Coronary artery (tissue), 2 donors: ENCODE data around the gene LRRC28.

Source experiments
- DNase-seq: peaks from one replicate; pipeline ENCODE4 v3.0.0-alpha.2; 2017; ENCODE audit warnings: low spot score
- H3K27ac ChIP-seq, 2 donors: fragments of 200-600 bp; sonication (generic); one replicate each; pipeline ENCODE4 v1.5.1; 2016 to 2019
- H3K4me3 ChIP-seq: fragments of 200-600 bp; sonication (generic); 2 replicates; pipeline ENCODE4 v1.5.1; 2016; ENCODE audit warnings: mild to moderate bottlenecking, moderate library complexity
- CTCF ChIP-seq: fragments of 200-600 bp; sonication (generic); IDR thresholded peaks from one replicate; pipeline ENCODE4 v1.5.1; 2019; ENCODE audit warnings: antibody characterized with exemption

The LRRC28 gene

GRCh38 chr15:99408236-99409096 is 157.2 kb downstream of the LRRC28 start:
- peak; percentile 80 for DNase-seq
- Histone ChIP-seq H3K27ac (peak overlapping the region; percentile 38 to 68), H3K4me3 (peak overlapping the region; percentile 25)
- TF ChIP-seq CTCF: no peak

DNA sequence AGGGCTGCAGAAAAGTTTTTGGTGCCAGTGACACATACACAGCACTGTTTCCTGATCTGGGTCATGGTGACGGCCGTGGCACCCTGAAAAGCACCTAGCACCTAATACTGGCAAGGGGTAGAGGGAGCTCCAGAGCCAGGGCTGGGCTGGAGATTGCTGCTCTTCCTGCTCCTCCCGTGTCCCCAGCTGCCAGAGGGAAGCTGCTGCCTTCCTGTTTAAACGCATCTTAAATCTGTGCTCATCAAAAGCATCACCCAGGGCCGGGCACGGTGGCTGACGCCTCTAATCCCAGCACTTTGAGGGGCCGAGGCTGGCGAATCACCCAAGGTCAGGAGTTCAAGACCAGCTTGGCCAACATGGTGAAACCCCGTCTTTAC is 157.8 kb downstream of the LRRC28 start:
- TF ChIP-seq CTCF: no peak
- Histone ChIP-seq H3K27ac (peak overlapping the region; percentile 38 to 68), H3K4me3 (peak overlapping the region; percentile 25)
- DNase-seq: peak; percentile 78

- Histone ChIP-seq H3K27ac (peak overlapping the region; percentile 38 to 68), H3K4me3 (no peak overlapping the region)
- no peak for TF ChIP-seq CTCF
- DNase-seq: peak; percentile 65
Measured at GRCh38 chr15:99409560-99409959, 158.3 kb downstream of the LRRC28 start.

DNA sequence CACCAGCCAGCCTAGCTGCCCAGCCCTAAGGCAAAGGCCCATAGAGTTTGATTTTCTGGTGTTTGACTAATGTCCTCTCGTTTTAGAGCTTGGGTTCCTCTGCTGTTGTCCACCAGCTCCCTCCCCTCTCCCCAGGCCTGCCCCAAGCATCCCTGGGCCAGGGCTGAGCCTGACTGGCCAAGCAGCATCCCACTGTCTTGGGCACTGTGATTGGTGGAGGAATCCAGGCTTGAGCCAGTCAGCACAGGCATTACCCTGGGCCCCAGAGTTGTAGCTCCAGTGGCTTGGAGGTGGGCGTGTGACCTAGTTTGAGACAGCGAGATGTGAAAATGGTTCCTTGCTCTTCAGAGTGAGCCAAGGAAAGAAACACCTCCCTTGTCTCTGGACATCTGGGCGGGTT is 159.2 kb downstream of the LRRC28 start:
- no peak overlapping the region for H3K27ac ChIP-seq
- peak; percentile 54 for DNase-seq
- H3K4me3 ChIP-seq: no peak overlapping the region
- no peak for TF ChIP-seq CTCF

- Histone ChIP-seq H3K4me3 (no peak overlapping the region), H3K27ac (no peak overlapping the region)
- DNase-seq: no peak
- TF ChIP-seq CTCF: no peak
Measured at GRCh38 chr15:99411234-99411633, 160.0 kb downstream of the LRRC28 start.

GRCh38 chr15:99412082-99412481 is 160.8 kb downstream of the LRRC28 start:
- Histone ChIP-seq H3K4me3 (no peak overlapping the region), H3K27ac (no peak overlapping the region)
- peak; percentile 60 for DNase-seq
- TF ChIP-seq CTCF: no peak

DNA sequence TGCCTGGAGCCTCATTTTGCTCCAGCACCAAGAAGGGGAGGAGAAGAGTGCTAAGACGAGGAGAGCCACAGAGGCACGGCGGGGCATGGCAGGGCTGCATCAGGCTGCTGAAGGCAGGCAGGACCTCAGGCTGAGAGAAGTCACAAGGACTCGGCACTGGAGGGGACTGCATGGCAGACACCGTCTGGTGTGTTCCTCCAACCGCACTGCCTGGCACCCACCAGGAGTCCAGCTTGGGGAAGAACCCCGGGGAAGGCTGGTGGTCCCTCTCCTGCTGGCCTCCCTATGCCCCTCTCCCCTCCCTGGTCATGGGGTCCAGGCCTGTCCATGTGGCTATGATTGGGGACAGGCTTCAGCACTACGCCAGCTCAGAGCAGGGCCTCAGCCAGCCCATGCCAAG is 161.3 kb downstream of the LRRC28 start:
- H3K27ac ChIP-seq: no peak overlapping the region
- peak; percentile 71 for DNase-seq
- no peak for TF ChIP-seq CTCF

More for the DNA sequence above, 161.3 kb downstream of the LRRC28 start:
- H3K4me3 ChIP-seq: no peak overlapping the region
